GM23338 (cell line): ENCODE results near the gene CACNA1C. TPM values are rescaled to one million over a fixed set of nuclear protein-coding genes. Genes with fewer than 3 reads are reported as not detected.

ENCODE experiments used
- ATAC-seq: fragments of 200-7000 bp; cut with Tn5 transposase; 3 replicates; pipeline ENCODE4 v1.9.1; 2020
- DNase-seq: peaks from one replicate; pipeline ENCODE4 v3.0.0-alpha.2; 2015; ENCODE audit warnings: low spot score
- H2AFZ ChIP-seq: fragments of 200-600 bp; sonication (generic); 2 replicates; pipeline ENCODE4 v1.8.0; 2016; ENCODE audit warnings: antibody characterized with exemption, mild to moderate bottlenecking, moderate library complexity
- H3F3A ChIP-seq: fragments of 200-600 bp; sonication (generic); replicated peaks from 2 replicates; pipeline ENCODE4 v1.8.0; 2017; ENCODE audit warnings: antibody characterized with exemption, mixed run types, low read depth
- H3K27ac ChIP-seq: fragments of 200-600 bp; sonication (generic); 2 replicates; pipeline ENCODE4 v1.6.1; 2016; ENCODE audit warnings: low read depth
- H3K27me3 ChIP-seq: fragments of 200-600 bp; sonication (generic); 2 replicates; pipeline ENCODE4 v1.8.0; 2016; ENCODE audit warnings: mild to moderate bottlenecking, mixed run types, moderate library complexity; ENCODE audit not compliant: insufficient read depth
- H3K36me3 ChIP-seq: fragments of 200-600 bp; sonication (generic); 2 replicates; pipeline ENCODE4 v1.8.0; 2016; ENCODE audit warnings: mild to moderate bottlenecking; ENCODE audit not compliant: insufficient read depth
- H3K4me1 ChIP-seq: fragments of 200-600 bp; sonication (generic); 2 replicates; pipeline ENCODE4 v1.8.0; 2016; ENCODE audit warnings: mild to moderate bottlenecking, moderate library complexity; ENCODE audit not compliant: insufficient read depth
- H3K4me2 ChIP-seq: fragments of 200-600 bp; sonication (generic); 2 replicates; pipeline ENCODE4 v1.7.1; 2017; ENCODE audit warnings: mixed run types
- H3K4me3 ChIP-seq: fragments of 200-600 bp; sonication (generic); 2 replicates; pipeline ENCODE4 v1.6.1; 2016; ENCODE audit warnings: mixed run types
- H3K79me2 ChIP-seq: fragments of 200-600 bp; sonication (generic); replicated peaks from 2 replicates; pipeline ENCODE4 v1.8.0; 2017; ENCODE audit warnings: mild to moderate bottlenecking; ENCODE audit not compliant: insufficient read depth
- H3K9me2 ChIP-seq: fragments of 200-600 bp; sonication (generic); 2 replicates; pipeline ENCODE4 v1.8.0; 2017; ENCODE audit not compliant: insufficient read depth
- H4K20me1 ChIP-seq: fragments of 200-600 bp; sonication (generic); replicated peaks from 2 replicates; pipeline ENCODE4 v1.8.0; 2017; ENCODE audit warnings: mild to moderate bottlenecking; ENCODE audit not compliant: insufficient read depth
- H3K27ac Mint-ChIP-seq: 2 replicates; pipeline ENCODE4 v1.8.0; 2020; ENCODE audit warnings: inconsistent platforms, mild to moderate bottlenecking, moderate library complexity, mixed read lengths
- H3K27me3 Mint-ChIP-seq: 3 replicates; pipeline ENCODE4 v1.8.0; 2022; ENCODE audit warnings: low read depth, mild to moderate bottlenecking, moderate library complexity, mixed read lengths, inconsistent platforms; ENCODE audit not compliant: insufficient read depth, poor library complexity
- H3K36me3 Mint-ChIP-seq: 3 replicates; pipeline ENCODE4 v1.8.0; 2021; ENCODE audit warnings: low read depth, mild to moderate bottlenecking, inconsistent platforms, moderate library complexity, mixed read lengths
- H3K4me1 Mint-ChIP-seq: 3 replicates; pipeline ENCODE4 v1.8.0; 2020; ENCODE audit warnings: mild to moderate bottlenecking, inconsistent platforms, mixed read lengths
- H3K4me3 Mint-ChIP-seq: 3 replicates; pipeline ENCODE4 v1.8.0; 2021; ENCODE audit warnings: moderate library complexity, mild to moderate bottlenecking, inconsistent platforms, mixed read lengths
- H3K9me3 Mint-ChIP-seq: 3 replicates; pipeline ENCODE4 v1.8.0; 2020; ENCODE audit warnings: moderate library complexity, mild to moderate bottlenecking, inconsistent platforms, mixed read lengths
- CTCF ChIP-seq, 2 experiments: fragments of 200-600 bp in 1 of 2; sonication (generic) in 1 of 2; conservative IDR thresholded peaks; 2 replicates each; pipeline versions ENCODE4 v1.5.1 to v1.6.1; 2016 to 2017; ENCODE audit warnings: antibody characterized with exemption in 2 of 2, low read depth in 2 of 2, mild to moderate bottlenecking in 2 of 2, moderate library complexity in 1 of 2
- EZH2 ChIP-seq: fragments of 200-600 bp; sonication (generic); IDR thresholded peaks from one replicate; pipeline ENCODE4 v1.8.0; 2017; ENCODE audit warnings: antibody characterized with exemption, mild to moderate bottlenecking, low read depth; ENCODE audit not compliant: unreplicated experiment
- EZH2phosphoT487 ChIP-seq: fragments of 200-600 bp; sonication (generic); IDR thresholded peaks from one replicate; pipeline ENCODE4 v1.8.1; 2018; ENCODE audit warnings: antibody characterized with exemption; ENCODE audit not compliant: unreplicated experiment
- JUNB ChIP-seq: IDR thresholded peaks from one replicate; pipeline ENCODE4 v1.6.1; 2016; ENCODE audit warnings: antibody characterized with exemption; ENCODE audit not compliant: unreplicated experiment
- NANOG ChIP-seq: IDR thresholded peaks from 2 replicates; pipeline ENCODE4 v1.6.1; 2016; ENCODE audit warnings: antibody characterized with exemption, borderline replicate concordance
- POLR2AphosphoS5 ChIP-seq: IDR thresholded peaks from 2 replicates; pipeline ENCODE4 v1.6.1; 2016; ENCODE audit warnings: antibody characterized with exemption, low read depth
- REST ChIP-seq: IDR thresholded peaks from one replicate; pipeline ENCODE4 v1.6.1; 2018; ENCODE audit warnings: antibody characterized with exemption; ENCODE audit not compliant: unreplicated experiment
- ZNF114 ChIP-seq: fragments of 250-450 bp; sonication (Bioruptor Pico); IDR thresholded peaks from 2 replicates; pipeline ENCODE4 v1.5.0; 2020; ENCODE audit warnings: mild to moderate bottlenecking, moderate library complexity
- ZNF331 ChIP-seq: fragments of 250-450 bp; sonication (Bioruptor Pico); IDR thresholded peaks from 2 replicates; pipeline ENCODE4 v1.5.0; 2020; ENCODE audit warnings: low read depth, mild to moderate bottlenecking, moderate library complexity
- polyA plus RNA-seq: library from polyadenylated mRNA; unstranded; fragments of >200 nt; fragmentation: Nextera tagmentation; extraction: Ambion mirVana; gene quantifications from 2 replicates; pipeline ENCODE4 v1.2.1, GENCODE V29; 2016
- total RNA-seq: library from RNA; depleted of rRNA; stranded (reverse); fragments of >200 nt; shearing (Covaris generic); gene quantifications from 2 replicates; pipeline ENCODE4 v1.2.3, GENCODE V29; 2014
- TF ChIP-seq, protein P1 (sequence below): IDR thresholded peaks from 2 replicates; pipeline ENCODE4 v1.6.1; 2016; ENCODE audit warnings: antibody characterized with exemption

Gene CACNA1C
- total and polyA plus RNA-seq, 2 experiments from 2014 or later, result 0.78 to 2.1 TPM

DNA sequence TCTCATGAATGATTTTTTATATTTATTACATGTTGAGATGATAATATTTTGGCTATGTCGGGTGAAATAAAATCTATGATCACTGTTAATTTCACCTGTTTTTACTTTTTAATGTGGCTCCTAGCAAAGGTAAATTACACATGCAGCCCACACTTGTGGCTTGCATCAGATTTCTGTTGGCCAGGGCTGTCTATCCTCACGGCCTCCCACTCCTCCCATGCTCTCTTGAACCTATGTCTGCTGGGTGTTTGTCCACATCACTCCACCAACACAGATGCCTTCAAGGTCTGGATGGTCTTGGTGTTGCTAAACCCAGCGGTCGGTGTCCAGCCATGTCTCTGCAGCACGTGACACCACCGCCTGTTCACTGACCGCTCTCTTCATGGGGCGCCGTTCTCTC is 402.6 kb downstream of the CACNA1C start:
- H3K9me2 ChIP-seq, result no peaks in the 10 kb centered on the region
- H2AFZ ChIP-seq, result no peak overlapping the region
- Mint-ChIP-seq H3K27me3 (no peaks in the 10 kb centered on the region), H3K4me3 (no peak overlapping the region), H3K9me3 (no peaks in the 10 kb centered on the region), H3K27ac (no peak overlapping the region), H3K36me3 (no peaks in the 10 kb centered on the region), H3K4me1 (peaks cover 4% of the 10 kb centered on the region; the same call in 1 of the 3 replicates)
- DNase-seq (no peak), ATAC-seq (no peak)
- no peak overlapping the region for H3K27ac ChIP-seq
- H4K20me1 ChIP-seq, result no peaks in the 10 kb centered on the region
- no peaks in the 10 kb centered on the region for H3K36me3 ChIP-seq
- H3F3A ChIP-seq, result no peaks in the 10 kb centered on the region
- H3K4me2 ChIP-seq, result no peak overlapping the region
- H3K27me3 ChIP-seq, result no peaks in the 10 kb centered on the region
- H3K4me1 ChIP-seq, result no peaks in the 10 kb centered on the region
- H3K79me2 ChIP-seq, result no peaks in the 10 kb centered on the region
- H3K4me3 ChIP-seq, result no peak overlapping the region
- TF ChIP-seq ZNF114 (CRISPR knock-in tag) (no peak), CTCF (conservative IDR thresholded peaks at IDR 0.05; ENCODE audit: low read depth in 2 of 2) (no peak), EZH2phosphoT487 (no peak), EZH2 (no peak), REST (no peak), POLR2AphosphoS5 (no peak), ZNF331 (CRISPR knock-in tag) (no peak)
- TF ChIP-seq, protein P1, sequence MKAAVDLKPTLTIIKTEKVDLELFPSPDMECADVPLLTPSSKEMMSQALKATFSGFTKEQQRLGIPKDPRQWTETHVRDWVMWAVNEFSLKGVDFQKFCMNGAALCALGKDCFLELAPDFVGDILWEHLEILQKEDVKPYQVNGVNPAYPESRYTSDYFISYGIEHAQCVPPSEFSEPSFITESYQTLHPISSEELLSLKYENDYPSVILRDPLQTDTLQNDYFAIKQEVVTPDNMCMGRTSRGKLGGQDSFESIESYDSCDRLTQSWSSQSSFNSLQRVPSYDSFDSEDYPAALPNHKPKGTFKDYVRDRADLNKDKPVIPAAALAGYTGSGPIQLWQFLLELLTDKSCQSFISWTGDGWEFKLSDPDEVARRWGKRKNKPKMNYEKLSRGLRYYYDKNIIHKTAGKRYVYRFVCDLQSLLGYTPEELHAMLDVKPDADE, result no peak

DNA sequence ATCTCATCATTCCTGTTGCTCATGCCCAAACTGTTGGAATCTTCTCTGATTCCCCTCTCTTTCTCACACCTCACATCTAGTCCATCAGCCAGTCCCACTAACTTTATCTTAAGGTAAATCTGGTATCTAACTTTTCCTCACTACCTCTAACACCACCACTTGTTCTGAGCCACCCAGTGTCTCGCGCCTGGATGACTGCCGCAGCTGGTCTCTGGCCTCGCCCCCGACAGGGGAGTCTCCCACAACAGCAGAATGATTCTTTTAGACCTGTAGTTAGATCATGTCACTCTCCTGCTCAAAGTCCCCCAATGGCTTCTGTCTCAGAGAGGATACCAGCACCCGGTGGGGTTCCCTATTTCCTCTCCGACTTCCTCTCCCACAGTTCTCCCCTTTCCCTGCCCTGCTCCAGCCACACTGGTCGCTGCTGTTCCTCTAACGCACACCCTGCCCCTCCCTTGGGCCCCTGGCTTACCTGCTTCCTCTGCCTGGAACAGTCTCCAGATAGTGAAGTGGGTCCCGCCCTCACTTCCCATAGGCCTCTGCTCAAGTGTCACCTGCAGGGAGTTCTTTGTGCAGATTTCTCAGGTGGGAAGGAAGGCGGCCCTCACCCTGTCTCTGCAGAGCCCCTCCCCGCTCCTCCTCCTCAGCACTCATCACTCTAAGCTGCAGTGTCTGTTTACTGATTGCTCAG is 403.5 kb downstream of the CACNA1C start:
- ATAC-seq (no peak; the same call in 2 of the 3 replicates), DNase-seq (no peak)
- Mint-ChIP-seq H3K27ac (no peak overlapping the region), H3K9me3 (no peaks in the 10 kb centered on the region), H3K4me1 (peaks cover 4% of the 10 kb centered on the region; the same call in 1 of the 3 replicates), H3K27me3 (no peaks in the 10 kb centered on the region), H3K36me3 (no peaks in the 10 kb centered on the region), H3K4me3 (no peak overlapping the region)
- no peaks in the 10 kb centered on the region for H4K20me1 ChIP-seq
- no peak overlapping the region for H3K27ac ChIP-seq
- H3K9me2 ChIP-seq, result no peaks in the 10 kb centered on the region
- H3K4me2 ChIP-seq, result no peak overlapping the region
- no peak overlapping the region for H3K4me3 ChIP-seq
- no peaks in the 10 kb centered on the region for H3K36me3 ChIP-seq
- no peaks in the 10 kb centered on the region for H3K27me3 ChIP-seq
- no peaks in the 10 kb centered on the region for H3K79me2 ChIP-seq
- no peaks in the 10 kb centered on the region for H3F3A ChIP-seq
- no peak overlapping the region for H2AFZ ChIP-seq
- H3K4me1 ChIP-seq, result no peaks in the 10 kb centered on the region
- TF ChIP-seq JUNB, result no peak
- TF ChIP-seq EZH2phosphoT487, result no peak
- no peak for TF ChIP-seq NANOG
- no peak for TF ChIP-seq CTCF (conservative IDR thresholded peaks at IDR 0.05; ENCODE audit: low read depth in 2 of 2)
- TF ChIP-seq, protein P1, result no peak
- TF ChIP-seq ZNF114 (CRISPR knock-in tag), result no peak
